ENCODE results near the gene CHST15.

DNA sequence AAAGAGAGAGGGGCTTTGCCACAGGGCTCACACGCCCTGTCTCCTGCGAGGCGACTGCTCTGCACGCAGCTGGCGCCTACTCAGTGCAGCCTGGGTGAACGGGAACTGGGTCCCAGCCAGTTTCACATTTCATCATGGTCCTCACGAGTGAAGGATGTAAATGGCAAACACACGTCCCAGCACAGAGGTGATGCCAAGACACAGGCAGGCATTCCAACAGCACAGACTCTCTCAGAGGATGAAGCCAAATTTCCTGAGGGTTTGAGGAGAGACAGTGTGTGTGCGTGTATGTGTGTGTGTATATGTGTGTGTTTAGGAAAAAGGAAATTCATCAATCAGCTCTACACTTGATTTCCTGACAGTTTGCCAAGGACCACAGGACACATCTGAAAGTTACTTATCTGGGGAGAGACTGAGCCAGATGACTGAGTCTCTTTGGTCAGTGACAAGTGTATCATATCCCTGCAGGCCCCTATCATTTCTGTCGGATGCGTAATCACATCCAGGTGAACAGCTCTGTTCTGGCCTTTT lies 53.9 kb downstream of the CHST15 start:
- TF ChIP-seq POLR2A (IDR thresholded peaks at IDR 0.05) = no peak
- TF ChIP-seq, protein P1, sequence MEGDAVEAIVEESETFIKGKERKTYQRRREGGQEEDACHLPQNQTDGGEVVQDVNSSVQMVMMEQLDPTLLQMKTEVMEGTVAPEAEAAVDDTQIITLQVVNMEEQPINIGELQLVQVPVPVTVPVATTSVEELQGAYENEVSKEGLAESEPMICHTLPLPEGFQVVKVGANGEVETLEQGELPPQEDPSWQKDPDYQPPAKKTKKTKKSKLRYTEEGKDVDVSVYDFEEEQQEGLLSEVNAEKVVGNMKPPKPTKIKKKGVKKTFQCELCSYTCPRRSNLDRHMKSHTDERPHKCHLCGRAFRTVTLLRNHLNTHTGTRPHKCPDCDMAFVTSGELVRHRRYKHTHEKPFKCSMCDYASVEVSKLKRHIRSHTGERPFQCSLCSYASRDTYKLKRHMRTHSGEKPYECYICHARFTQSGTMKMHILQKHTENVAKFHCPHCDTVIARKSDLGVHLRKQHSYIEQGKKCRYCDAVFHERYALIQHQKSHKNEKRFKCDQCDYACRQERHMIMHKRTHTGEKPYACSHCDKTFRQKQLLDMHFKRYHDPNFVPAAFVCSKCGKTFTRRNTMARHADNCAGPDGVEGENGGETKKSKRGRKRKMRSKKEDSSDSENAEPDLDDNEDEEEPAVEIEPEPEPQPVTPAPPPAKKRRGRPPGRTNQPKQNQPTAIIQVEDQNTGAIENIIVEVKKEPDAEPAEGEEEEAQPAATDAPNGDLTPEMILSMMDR (IDR thresholded peaks at IDR 0.05) = no peak
